Activated naive CD8-positive, alpha-beta T cell treated with anti-CD3 and anti-CD28 coated beads, Interleukin-2, amount 50 U/mL, for 24 hours (primary cell): ENCODE results near the gene ARID3B.

ENCODE experiments used
- ATAC-seq: fragments of 150-1000 bp; cut with Tn5 transposase; one replicate; pipeline ENCODE4 v1.10.0; 2021
- DNase-seq: peaks from one replicate; pipeline ENCODE4 v3.0.0; 2021
- H3K27ac Mint-ChIP-seq: one replicate; pipeline ENCODE4 v1.8.0; 2021; ENCODE audit warnings: mild to moderate bottlenecking, mixed read lengths
- H3K27me3 Mint-ChIP-seq: one replicate; pipeline ENCODE4 v1.8.0; 2021; ENCODE audit warnings: mixed read lengths
- H3K36me3 Mint-ChIP-seq: one replicate; pipeline ENCODE4 v1.8.0; 2021; ENCODE audit warnings: low read depth, mixed read lengths
- H3K4me1 Mint-ChIP-seq: one replicate; pipeline ENCODE4 v1.8.0; 2021; ENCODE audit warnings: mixed read lengths
- H3K4me3 Mint-ChIP-seq: one replicate; pipeline ENCODE4 v1.8.0; 2021; ENCODE audit warnings: mild to moderate bottlenecking, moderate library complexity, mixed read lengths
- H3K9me3 Mint-ChIP-seq: one replicate; pipeline ENCODE4 v1.8.0; 2021; ENCODE audit warnings: mixed read lengths

The ARID3B gene

DNA sequence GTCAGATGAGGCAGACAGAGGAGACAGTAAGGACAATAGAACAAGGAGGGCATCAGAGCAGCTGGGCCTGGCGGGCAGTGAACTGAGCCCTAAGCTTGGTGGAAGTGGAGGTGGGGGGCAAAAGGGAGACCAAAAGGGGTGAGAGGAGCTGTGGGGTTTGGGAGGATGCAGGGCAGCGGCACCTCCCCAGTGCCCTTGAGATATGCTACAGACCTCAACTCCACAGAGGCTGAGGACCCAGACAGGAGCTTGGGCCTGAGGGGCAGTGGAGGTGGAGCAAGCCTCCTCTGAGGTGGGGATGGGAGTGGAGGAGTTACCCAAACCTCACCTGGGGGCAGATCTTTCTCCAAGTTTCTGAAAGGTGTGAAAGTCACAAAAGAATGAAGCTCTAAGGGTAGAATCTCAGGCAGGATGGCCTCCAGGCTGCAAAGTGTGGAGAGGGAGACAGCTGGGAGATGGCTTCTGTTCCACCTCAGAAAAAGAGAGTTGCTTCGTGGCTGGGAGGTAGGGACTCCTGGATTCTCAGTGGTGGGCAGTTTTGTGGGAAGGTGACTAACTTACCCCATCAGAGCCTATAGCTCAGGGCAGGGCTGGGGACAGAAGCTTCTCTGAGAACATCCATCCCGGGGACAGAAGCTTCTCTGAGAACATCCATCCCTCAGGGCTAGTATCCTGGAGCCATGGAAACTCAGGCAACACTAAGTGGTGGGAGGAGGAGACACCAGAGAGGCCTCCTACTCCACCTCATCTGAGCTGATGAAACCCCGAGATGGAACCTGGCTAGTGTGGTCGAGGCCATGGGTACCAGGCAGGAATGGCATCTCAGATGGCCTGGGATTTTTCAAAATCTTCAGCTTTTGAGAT, 72.3 kb downstream of the ARID3B start:
- ATAC-seq (no peak), DNase-seq (no peak)
- Mint-ChIP-seq H3K27me3 (no peaks in the 10 kb centered on the region), H3K27ac (peak overlapping the region; percentile 29), H3K4me1 (peaks cover 37% of the 10 kb centered on the region), H3K9me3 (no peaks in the 10 kb centered on the region), H3K36me3 (peaks cover 10% of the 10 kb centered on the region), H3K4me3 (peak overlapping the region; percentile 92)

DNA sequence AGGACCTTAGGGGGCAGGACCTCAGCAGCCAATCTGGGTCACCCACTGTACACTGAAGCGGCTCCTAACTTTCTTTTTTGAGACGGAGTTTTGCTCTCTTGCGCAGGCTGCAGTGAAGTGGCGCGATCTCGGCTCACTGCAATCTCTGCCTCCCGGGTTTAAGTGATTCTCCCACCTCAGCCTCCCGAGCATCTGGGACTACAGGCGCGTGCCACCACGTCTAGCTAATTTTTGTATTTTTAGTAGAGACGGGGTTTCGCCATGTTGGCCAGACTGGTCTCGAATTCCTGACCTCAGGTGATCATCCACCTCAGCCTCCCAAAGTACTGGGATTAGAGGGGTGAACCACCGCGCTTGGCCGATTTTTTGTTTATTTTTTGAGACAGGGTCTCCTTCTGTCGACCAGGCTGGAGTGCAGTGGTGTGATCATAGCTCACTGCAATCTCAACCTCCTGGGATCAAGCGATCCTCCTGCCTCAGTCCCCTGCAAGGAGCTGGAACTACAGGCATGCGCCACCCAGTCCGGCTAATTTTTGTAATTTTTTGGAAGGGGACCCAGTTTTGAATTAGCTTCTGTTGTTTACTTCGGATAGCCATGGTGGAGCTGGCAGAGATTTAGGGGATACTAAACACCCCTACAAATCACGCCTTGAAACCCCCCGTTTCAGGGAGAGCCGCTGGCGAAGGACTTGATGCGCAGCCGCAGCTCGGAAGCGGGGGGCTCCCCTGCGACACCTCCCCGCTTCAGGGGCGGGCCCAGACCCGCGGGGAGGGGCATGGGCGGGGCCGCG, 73.1 kb downstream of the ARID3B start:
- H3K27me3 Mint-ChIP-seq, result no peaks in the 10 kb centered on the region
- DNase-seq (no peak), ATAC-seq (no peak)
- no peaks in the 10 kb centered on the region for H3K9me3 Mint-ChIP-seq
- peaks cover 46% of the 10 kb centered on the region for H3K4me1 Mint-ChIP-seq
- peaks cover 10% of the 10 kb centered on the region for H3K36me3 Mint-ChIP-seq
- peak overlapping the region; percentile 92 for H3K4me3 Mint-ChIP-seq
- H3K27ac Mint-ChIP-seq, result peak overlapping the region; percentile 69

DNA sequence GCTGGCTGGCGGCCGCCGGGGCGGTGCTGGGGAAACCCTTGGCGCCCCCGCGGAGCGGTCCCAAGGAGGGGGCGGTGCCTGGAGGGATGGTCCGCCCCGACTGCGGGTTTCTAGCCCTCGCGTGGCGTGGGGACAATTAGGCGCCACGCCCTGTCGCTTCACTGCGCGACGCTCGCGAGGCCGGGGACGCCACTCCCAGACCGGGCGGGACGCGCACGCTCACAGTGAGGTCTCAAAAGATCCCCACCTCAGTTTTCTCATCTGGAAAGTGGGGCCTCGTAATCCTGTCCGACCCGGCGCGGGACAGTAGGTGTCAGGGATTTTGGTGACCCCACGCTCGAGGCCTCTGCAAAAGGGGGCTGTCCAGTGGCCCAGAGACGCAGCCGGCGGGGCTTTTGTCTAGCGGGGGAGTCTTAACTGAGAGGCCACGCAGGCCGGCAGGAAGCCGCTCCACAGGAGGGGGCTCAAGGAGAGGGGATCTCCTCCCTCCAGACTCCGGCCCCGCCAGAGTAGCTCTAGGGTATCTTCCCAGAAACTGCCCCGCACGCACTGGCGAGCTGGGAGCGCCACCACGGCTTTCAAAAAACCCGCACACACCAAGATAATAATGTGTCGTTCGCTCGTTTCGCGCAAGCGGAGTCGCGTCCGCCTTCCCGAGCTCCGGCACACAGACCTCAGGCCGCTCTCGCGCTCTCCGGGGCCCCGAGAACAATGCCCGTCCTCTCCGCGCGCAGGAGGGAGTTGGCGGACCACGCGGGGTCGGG, 73.9 kb downstream of the ARID3B start:
- ATAC-seq (peak; percentile 57), DNase-seq (peak; percentile 92)
- peaks cover 50% of the 10 kb centered on the region for H3K4me1 Mint-ChIP-seq

GRCh38 chr15:74615508-74616365, 74.7 kb downstream of the ARID3B start, which contains the start of gene CLK3:
CLK3 (plus strand) TSS chr15:74615836; CDS start chr15:74619197, 3,361 bp downstream.
- Mint-ChIP-seq H3K27ac (peak within 1 kb of the TSS; percentile 95), H3K27me3 (no peaks in the 10 kb centered on the region), H3K4me1 (peaks cover 58% of the 10 kb centered on the region), H3K9me3 (no peaks in the 10 kb centered on the region), H3K4me3 (peak within 1 kb of the TSS; percentile 92), H3K36me3 (peaks cover 16% of the 10 kb centered on the region)
- peak; percentile 99 for DNase-seq
- peak; percentile 91 for ATAC-seq

More for the DNA sequence above, 73.9 kb downstream of the ARID3B start:
- Mint-ChIP-seq H3K4me3 (peak overlapping the region; percentile 92), H3K27me3 (no peaks in the 10 kb centered on the region), H3K27ac (peak overlapping the region; percentile 95), H3K9me3 (no peaks in the 10 kb centered on the region), H3K36me3 (peaks cover 10% of the 10 kb centered on the region)

- ATAC-seq, result no peak
- peaks cover 64% of the 10 kb centered on the region for H3K4me1 Mint-ChIP-seq
These were observed 75.4 kb downstream of the ARID3B start for GRCh38 chr15:74616366-74616939.

GRCh38 chr15:74616996-74617395, 76.0 kb downstream of the ARID3B start:
- no peaks in the 10 kb centered on the region for H3K9me3 Mint-ChIP-seq
- H3K27ac Mint-ChIP-seq, result peak overlapping the region; percentile 90
- H3K4me1 Mint-ChIP-seq, result peaks cover 66% of the 10 kb centered on the region
- ATAC-seq, result no peak
- no peak for DNase-seq
- peak overlapping the region; percentile 92 for H3K4me3 Mint-ChIP-seq
- H3K36me3 Mint-ChIP-seq, result peaks cover 26% of the 10 kb centered on the region
- no peaks in the 10 kb centered on the region for H3K27me3 Mint-ChIP-seq

More at GRCh38 chr15:74616366-74616939, 75.4 kb downstream of the ARID3B start:
- H3K27me3 Mint-ChIP-seq, result no peaks in the 10 kb centered on the region
- H3K9me3 Mint-ChIP-seq, result no peaks in the 10 kb centered on the region
- peaks cover 21% of the 10 kb centered on the region for H3K36me3 Mint-ChIP-seq
- DNase-seq, result peak; percentile 72
- peak overlapping the region; percentile 90 for H3K27ac Mint-ChIP-seq
- peak overlapping the region; percentile 92 for H3K4me3 Mint-ChIP-seq

DNA sequence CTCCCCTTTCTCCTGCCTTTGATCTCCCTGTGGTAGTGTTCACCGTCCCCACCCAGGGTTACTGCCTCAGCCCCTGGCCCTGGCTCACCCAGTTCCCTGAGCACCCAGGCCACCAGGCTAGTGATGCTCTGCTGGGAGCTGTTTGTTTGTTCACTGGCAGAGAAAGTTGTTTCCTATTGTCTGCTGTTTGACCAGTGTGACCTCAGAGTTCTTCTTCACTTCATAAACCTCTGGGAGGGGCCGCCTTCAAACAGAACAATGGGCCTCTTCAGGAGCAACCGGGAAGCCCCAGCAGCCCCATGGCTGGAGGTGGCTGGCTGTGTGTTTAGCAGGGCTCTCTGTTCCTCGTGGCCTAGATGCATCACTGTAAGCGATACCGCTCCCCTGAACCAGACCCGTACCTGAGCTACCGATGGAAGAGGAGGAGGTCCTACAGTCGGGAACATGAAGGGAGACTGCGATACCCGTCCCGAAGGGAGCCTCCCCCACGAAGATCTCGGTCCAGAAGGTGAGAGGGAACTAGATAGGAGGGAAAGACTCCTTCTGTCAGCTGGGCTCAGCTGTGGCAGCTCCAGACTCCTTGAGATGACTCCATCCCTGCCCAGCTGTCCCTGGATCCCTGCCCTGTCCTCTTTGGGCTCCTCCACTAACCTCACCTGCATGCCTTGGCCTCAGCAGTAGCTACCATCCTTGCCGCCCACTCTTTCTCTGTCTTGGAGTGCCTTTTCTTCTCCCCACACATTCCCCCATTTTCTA, 78.0 kb downstream of the ARID3B start:
- no peak for DNase-seq
- no peak for ATAC-seq
- peaks cover 42% of the 10 kb centered on the region for H3K36me3 Mint-ChIP-seq
- no peaks in the 10 kb centered on the region for H3K9me3 Mint-ChIP-seq
- peak overlapping the region; percentile 90 for H3K27ac Mint-ChIP-seq
- no peaks in the 10 kb centered on the region for H3K27me3 Mint-ChIP-seq
- H3K4me1 Mint-ChIP-seq, result peaks cover 53% of the 10 kb centered on the region
- H3K4me3 Mint-ChIP-seq, result no peak overlapping the region

DNA sequence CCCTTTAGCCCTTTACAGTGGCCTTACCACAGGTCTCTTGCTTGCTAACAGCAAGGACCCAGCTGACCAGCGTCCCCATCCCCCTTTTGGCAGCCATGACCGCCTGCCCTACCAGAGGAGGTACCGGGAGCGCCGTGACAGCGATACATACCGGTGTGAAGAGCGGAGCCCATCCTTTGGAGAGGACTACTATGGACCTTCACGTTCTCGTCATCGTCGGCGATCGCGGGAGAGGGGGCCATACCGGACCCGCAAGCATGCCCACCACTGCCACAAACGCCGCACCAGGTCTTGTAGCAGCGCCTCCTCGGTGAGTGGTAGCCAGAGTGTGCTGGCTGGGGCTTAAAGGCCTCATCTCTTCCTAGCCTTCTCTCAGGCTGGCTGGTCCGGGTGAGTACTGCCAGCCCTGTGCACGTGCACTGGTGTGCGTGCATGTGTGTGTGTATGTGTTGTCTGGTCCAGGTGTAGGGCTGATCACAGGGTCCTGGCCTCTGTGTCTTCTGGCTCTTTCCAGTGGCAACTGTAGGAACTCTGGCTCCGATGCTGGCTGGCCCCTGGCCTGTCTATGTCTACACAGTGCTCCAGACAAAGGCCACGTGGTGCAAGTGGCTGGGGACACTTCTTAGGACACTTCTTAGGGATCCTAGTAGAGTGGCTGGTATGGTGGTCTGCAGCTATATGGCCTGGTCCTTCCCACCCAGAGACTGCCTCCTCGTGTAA, 79.1 kb downstream of the ARID3B start:
- H3K36me3 Mint-ChIP-seq, result peaks cover 50% of the 10 kb centered on the region
- H3K4me3 Mint-ChIP-seq, result no peak overlapping the region
- ATAC-seq (no peak), DNase-seq (no peak)
- H3K4me1 Mint-ChIP-seq, result peaks cover 54% of the 10 kb centered on the region
- no peaks in the 10 kb centered on the region for H3K27me3 Mint-ChIP-seq
- peak overlapping the region; percentile 19 for H3K27ac Mint-ChIP-seq
- H3K9me3 Mint-ChIP-seq, result no peaks in the 10 kb centered on the region

- no peaks in the 10 kb centered on the region for H3K9me3 Mint-ChIP-seq
- no peak overlapping the region for H3K4me3 Mint-ChIP-seq
- ATAC-seq, result peak; percentile 89
- peak overlapping the region; percentile 84 for H3K27ac Mint-ChIP-seq
- peaks cover 56% of the 10 kb centered on the region for H3K36me3 Mint-ChIP-seq
- H3K27me3 Mint-ChIP-seq, result no peaks in the 10 kb centered on the region
- peak; percentile 79 for DNase-seq
- peaks cover 60% of the 10 kb centered on the region for H3K4me1 Mint-ChIP-seq
These were observed 79.9 kb downstream of the ARID3B start for GRCh38 chr15:74620636-74621545.

GRCh38 chr15:74621546-74621920, 80.5 kb downstream of the ARID3B start:
- H3K4me3 Mint-ChIP-seq, result no peak overlapping the region
- peaks cover 61% of the 10 kb centered on the region for H3K36me3 Mint-ChIP-seq

GRCh38 chr15:74621936-74622335, 80.9 kb downstream of the ARID3B start:
- no peaks in the 10 kb centered on the region for H3K9me3 Mint-ChIP-seq
- H3K27me3 Mint-ChIP-seq, result no peaks in the 10 kb centered on the region
- H3K36me3 Mint-ChIP-seq, result peaks cover 60% of the 10 kb centered on the region
- no peak overlapping the region for H3K4me3 Mint-ChIP-seq
- no peak for DNase-seq
- peaks cover 63% of the 10 kb centered on the region for H3K4me1 Mint-ChIP-seq
- H3K27ac Mint-ChIP-seq, result no peak overlapping the region
- no peak for ATAC-seq

More at GRCh38 chr15:74621546-74621920, 80.5 kb downstream of the ARID3B start:
- no peak for DNase-seq
- Mint-ChIP-seq H3K27ac (no peak overlapping the region), H3K27me3 (no peaks in the 10 kb centered on the region), H3K4me1 (peaks cover 64% of the 10 kb centered on the region), H3K9me3 (no peaks in the 10 kb centered on the region)
- no peak for ATAC-seq
